HG02588 (cell line): ENCODE results near the gene PTPRN2.
"Not testable (repeated sequence)": the region's sequence is repeated elsewhere in the genome, so short reads cannot be mapped to it uniquely, and the experiment has no call there.

Experiments used
- ATAC-seq: cut with Tn5 transposase; IDR thresholded peaks from one replicate; pipeline ENCODE4 v1.9.1; 2021; ENCODE audit warnings: mild to moderate bottlenecking, moderate library complexity; ENCODE audit not compliant: unreplicated experiment

The PTPRN2 gene

GRCh38 chr7:157905651-157906461, 681.8 kb downstream of the PTPRN2 start:
- ATAC-seq = no peak

DNA sequence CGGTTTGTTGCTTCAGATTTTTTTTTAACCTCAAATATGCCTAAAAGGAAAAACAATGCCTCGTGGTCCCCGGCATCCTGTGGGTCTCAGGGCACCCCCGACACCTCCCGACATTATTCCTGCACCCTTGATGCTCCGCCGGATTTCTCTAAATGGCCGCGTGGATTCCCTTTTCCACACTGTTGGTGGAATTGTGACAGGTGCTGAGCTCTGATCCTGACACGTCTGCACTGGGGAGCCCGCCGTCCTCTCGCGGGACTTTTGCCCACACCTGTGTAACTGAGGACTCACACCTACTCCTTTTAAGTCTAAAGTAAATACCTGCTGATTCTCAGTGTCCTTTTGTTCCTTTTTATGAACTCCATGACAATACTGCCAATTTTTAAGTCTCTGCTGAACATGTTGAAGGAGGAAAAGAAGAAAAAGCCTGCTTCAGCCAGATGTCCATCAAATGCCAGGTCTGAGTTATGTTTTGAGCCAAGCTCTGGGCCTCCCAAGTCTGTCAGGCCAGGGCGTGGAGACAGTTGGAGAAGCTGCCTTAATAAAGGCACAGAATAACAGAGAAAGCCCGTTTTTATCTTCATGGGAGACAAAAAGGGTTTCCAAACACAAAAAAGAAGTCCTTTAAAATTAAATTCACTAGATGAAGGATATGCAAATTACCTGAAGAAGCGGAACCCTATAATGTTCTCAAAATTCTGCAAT, 682.6 kb downstream of the PTPRN2 start:
- ATAC-seq = no peak

- ATAC-seq = no peak
Observed at GRCh38 chr7:157904211-157904865, 683.3 kb downstream of the PTPRN2 start.

DNA sequence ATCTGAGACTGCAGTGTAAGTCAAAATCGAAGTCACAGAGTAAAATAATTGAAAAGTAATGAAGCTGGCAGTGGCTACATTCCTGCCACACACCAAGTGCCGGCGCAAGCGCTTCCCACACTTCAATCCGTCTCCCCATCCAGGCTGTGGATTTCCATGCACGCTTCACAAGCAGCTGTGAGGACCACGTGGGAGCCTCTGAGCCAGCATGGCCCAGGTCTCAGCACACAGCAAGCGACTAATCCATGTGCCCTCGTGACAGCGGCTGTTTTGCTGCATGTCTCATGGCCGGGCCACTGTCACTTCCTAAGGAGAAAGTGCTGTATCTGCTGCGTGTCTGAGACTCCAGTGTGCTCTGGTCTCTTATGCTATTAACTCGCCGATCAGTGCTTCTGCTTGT, 683.9 kb downstream of the PTPRN2 start:
- no peak for ATAC-seq

- no peak for ATAC-seq
Observed at GRCh38 chr7:157903296-157903695, 684.3 kb downstream of the PTPRN2 start.

- ATAC-seq = not testable (repeated sequence)
Observed at GRCh38 chr7:157901816-157902610, 685.6 kb downstream of the PTPRN2 start.

DNA sequence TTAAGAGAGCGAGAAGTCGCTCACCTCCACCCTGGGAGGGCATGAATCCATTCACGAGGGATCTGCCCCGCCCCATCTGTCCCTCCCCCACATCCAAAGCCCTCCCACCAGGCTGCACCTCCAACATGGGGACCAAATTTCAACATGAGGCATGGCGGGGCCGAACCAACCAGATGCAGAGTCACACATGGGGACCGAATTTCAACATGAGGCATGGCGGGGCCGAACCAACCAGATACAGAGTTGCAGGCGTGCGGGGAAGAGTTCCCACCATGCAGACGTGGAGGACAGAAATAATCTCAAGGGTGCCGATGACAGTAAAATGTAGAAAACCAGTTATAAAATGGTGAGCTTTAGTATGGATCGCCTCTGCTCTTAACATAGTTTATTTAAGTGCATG, 686.5 kb downstream of the PTPRN2 start:
- no peak for ATAC-seq

- ATAC-seq = no peak
Observed at GRCh38 chr7:157900556-157900955, 687.1 kb downstream of the PTPRN2 start.

- ATAC-seq = no peak
Observed at GRCh38 chr7:157900011-157900410, 687.6 kb downstream of the PTPRN2 start.

GRCh38 chr7:157898802-157899505, 688.7 kb downstream of the PTPRN2 start:
- no peak for ATAC-seq

- ATAC-seq = no peak
Observed at GRCh38 chr7:157898261-157898660, 689.4 kb downstream of the PTPRN2 start.

- no peak for ATAC-seq
Observed at GRCh38 chr7:157897681-157898080, 689.9 kb downstream of the PTPRN2 start.

- no peak for ATAC-seq
Observed at GRCh38 chr7:157896774-157897555, 690.7 kb downstream of the PTPRN2 start.

DNA sequence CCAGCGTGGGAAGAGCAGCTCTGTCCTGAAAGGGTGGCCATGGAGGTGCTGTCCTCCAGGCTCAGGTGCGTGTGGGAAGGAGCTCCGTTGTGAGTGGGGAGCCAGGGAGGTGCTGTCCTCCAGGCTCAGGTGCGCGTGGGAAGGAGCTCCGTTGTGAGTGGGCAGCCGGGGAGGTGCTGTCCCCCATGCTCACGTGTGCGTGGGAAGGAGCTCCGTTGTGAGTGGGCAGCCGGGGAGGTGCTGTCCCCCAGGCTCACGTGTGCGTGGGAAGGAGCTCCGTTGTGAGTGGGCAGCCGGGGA, 691.3 kb downstream of the PTPRN2 start:
- ATAC-seq = not testable (repeated sequence)

GRCh38 chr7:157895520-157896375, 691.9 kb downstream of the PTPRN2 start:
- ATAC-seq = no peak

GRCh38 chr7:157895098-157895497, 692.5 kb downstream of the PTPRN2 start:
- ATAC-seq = not testable (repeated sequence)

DNA sequence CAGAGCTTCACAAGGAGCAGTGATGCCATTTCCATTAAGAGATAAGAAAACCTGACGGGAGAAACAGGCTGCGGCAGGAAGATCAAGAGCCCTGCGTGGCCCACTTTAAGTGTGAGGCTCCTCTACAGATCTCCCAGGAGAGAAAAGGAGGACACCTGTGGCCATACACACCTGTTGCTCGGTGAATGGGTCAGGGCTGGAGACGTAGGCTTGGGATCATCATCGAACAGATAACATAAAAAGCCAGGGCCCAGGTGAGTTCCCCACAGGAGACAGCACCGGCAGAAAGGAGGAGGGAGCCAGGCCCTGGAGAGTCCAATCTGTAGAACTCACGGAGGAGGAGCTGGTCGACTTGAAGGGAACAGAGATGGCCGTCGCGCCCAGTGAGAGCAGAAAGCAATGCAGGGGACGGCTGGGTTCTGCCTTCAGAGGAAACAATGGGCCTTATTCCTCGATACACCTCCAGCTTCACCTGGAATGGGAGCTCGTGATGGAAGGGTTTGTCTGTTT, 694.0 kb downstream of the PTPRN2 start:
- no peak for ATAC-seq

DNA sequence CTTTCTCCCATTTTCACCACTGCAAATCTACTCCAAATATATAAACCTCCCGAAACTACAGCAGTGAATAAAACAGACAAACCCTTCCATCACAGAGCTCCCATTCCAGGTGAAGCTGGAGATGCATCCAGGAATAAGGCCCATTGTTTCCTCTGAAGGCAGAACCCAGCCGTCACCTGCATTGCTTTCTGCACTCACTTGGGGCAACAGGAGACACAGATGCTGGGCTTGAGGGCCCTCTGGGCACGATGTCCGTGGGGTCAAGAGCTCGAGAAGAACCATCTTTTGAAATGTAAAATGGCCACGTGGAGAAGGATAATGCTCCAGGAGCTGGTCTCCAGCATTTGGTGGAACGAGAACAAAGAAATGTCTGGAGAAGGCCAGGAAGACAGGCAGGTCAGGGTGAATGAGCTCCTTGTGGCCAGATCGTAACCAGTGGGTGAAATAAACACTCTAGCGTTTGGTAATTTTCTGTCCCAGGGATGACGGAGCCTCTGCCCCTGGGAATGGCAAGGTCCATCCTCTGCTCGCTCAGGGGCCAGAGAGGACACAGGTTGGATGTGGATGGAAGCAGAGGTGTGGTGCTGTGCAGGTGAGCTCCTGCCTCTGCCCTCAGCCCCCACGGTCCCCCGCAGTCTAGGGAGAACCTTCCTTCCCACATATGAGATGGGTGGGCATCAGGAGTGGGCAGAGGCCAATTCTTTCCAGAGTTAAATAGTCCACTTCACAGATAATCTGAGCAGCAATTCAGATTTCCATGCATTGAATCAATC, 694.7 kb downstream of the PTPRN2 start:
- no peak for ATAC-seq
